HG02642 (cell line): ENCODE results near the gene ANTXRL.
"Not testable (repeated sequence)": the region's sequence is repeated elsewhere in the genome, so short reads cannot be mapped to it uniquely, and the experiment has no call there.

Experiments used
- ATAC-seq: cut with Tn5 transposase; IDR thresholded peaks from one replicate; pipeline ENCODE4 v1.9.1; 2021; ENCODE audit warnings: mild to moderate bottlenecking; ENCODE audit not compliant: unreplicated experiment, poor library complexity

The ANTXRL gene

DNA sequence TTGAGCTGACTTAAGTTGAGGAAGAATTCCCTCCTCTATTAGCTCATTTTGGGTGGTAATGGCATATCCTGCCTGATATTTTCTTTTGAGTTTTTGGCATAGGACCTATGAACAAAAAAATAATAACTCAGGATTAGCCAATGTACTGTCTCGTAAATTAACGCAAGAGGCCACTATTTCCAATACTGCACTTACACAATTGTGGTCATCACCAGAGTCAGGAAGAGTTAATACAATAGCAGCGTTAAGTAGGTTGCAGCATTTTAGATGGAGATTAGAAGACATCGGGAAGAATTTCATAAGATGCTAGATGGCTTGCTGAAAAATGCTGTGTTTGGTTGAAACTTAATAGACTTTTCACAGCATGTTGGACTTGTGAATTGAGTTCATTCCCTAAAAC is 36.4 kb downstream of the ANTXRL start:
- ATAC-seq, result no peak

DNA sequence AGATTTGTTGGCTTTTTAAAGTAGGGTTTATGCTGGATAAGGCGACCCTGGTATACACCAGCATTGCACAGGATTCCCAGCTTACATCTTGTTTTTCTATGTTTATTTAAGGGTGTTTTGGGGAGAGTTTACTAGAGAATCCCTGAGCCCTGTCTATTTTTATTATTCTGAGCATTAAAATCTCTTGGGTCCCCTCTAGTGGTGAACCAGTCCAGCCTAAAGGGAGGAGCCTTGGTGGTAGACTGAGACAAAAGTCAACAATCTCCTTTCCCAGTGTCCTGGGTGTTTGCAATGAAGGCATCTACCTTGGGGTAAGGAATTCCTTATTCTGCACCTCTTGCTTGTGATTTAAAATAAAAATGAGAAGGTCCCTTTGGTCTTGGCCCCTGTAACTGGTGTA is 38.2 kb downstream of the ANTXRL start:
- ATAC-seq, result no peak

DNA sequence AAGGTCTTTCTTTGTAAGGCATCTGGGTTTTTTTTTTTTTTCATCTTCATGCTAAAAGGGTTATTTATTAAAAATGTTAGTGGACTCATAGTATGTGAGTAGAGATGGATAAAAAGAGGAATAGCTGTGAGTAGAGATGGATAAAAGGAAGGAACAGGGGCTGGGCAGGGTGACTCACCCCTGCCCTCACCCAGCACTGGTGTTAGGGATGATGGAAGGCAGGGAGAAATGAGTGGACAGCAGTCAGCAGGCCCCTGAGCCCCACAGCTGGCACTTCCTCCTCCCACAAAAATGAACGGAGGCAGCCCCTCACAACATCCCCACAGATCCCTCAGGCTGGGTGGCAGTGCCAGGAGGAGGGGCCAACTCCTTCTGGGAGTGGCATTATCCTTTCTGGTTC is 39.3 kb downstream of the ANTXRL start:
- no peak for ATAC-seq

DNA sequence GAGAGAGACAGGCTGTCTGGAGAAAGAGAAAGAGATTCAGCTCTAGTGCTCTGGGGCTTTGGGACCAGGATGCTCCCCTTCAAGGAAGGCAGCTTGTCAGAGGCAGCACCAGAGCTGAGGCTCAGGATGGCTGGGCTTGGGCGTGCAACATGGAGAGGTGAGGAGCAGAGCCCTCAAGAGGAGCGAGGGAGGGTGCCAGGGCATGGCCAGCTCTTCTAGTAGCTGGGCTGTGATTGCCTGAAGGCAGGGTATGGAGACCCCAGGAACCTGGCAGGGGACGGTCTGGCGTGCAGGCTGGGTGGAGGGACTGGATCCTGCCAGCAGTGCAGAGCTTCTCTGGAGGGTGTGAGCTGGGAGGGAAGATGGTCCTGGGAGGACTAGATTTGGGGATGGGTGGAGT is 40.2 kb downstream of the ANTXRL start:
- ATAC-seq, result no peak

DNA sequence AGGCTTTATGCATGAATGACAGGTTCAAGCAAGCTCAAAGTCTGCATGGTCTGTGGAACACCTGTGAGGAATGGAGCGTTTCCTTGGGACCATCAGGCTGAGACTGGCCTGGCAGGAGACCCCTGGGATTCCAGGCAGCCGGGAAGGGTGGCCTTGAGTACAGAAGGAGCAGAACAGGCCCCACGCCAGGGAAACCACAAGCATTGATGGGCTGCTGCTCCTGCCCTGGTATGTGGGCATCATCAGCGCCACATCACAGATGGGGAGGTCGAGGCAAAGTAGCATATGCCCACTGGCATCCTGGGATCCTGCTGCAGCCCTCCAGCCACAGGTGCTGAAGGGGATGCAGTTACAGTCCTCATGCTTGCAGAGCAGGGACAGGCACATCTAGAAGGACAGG is 40.9 kb downstream of the ANTXRL start:
- no peak for ATAC-seq

DNA sequence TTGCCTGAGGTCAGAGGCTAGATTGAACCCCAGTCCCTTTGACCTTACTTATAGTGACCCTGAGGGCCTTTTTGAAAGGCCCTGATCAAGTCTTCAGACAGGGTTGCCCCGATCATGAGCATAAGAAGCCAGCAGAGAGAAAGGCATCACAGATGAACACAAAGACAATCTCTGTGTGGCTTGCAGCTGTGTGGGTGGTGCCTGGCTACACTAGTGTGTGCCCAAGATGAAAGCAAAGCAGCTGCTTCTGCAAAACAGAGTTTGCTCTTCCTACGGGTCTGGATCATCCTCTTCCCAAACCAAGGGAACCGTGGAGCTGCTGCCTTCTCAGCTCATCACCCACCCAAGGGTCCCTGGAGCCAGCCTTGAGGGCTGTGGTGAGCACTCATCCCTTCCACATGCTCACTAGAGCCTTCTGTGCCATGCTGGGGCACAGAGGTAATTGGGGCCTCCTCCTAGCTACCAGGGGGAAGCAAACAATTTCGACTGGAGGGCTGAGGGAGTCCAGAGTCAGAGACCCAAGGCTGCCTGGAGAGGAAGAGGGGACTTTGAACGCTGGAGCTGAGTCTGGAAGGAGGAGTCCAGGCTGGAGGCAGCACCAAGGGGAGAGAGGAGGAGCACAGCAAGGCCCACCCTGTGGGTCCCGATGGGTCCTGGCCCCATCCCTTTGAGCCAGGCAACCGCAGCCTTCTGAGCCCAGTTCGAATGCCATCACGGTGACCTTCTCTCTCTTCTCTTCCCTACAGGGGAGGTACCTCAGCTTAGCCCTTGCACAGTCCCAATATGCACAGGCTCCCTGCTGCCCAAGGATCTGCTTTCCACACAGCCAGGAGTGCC is 42.3 kb downstream of the ANTXRL start:
- ATAC-seq, result no peak

DNA sequence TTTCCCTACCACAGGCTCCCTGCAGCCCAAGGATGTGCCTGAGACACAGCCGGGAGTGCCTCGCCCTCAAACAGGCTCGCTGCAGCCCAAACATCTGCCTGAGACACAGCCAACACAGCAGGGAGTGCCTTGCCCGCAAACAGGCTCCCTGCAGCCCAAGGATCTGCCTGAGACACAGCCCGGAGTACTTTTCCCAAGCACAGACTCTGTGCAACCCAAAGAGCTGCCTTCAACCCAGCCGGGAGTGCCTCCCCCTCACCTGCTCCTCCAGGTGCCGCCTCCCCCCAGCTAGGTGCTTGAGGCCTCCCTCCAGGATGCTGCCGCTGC is 42.9 kb downstream of the ANTXRL start:
- ATAC-seq, result no peak

DNA sequence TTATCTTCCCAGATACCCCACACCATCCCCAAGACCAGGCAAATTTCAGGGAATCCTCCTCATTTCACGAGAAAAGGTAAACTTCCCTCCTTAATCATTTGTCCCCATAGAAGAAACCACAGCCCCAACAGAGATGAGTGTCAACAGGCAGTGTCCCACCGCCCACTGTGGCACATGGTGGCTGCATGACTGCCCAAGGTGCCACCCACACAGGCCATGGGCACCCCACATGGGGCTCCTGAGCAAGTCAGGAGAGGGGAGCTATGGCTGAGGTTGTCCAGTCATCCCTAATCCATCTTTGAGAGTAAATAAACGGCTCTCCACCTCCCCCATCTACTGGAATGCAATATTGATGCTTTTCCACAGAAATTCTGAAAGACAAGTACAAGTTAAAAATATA is 44.1 kb downstream of the ANTXRL start:
- ATAC-seq, result no peak

DNA sequence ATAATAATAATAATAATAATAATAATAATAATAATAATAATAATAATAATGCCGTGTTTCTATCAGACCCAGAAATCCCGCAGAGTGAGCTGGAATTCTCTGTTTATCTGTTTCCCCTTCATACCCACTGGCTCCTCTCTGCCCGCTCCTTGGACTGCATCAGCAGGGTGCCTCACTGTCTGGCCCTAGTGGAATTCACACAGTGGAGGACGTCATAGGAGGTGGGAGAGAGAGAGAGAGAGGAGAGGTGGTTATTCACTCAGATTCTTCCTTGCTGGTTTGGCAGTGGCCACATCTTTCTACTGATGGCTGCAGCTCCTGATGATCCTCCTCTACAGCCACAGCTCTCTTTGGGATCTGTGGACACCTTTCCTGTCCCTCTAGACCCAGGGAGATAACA is 78.7 kb downstream of the ANTXRL start:
- not testable (repeated sequence) for ATAC-seq

DNA sequence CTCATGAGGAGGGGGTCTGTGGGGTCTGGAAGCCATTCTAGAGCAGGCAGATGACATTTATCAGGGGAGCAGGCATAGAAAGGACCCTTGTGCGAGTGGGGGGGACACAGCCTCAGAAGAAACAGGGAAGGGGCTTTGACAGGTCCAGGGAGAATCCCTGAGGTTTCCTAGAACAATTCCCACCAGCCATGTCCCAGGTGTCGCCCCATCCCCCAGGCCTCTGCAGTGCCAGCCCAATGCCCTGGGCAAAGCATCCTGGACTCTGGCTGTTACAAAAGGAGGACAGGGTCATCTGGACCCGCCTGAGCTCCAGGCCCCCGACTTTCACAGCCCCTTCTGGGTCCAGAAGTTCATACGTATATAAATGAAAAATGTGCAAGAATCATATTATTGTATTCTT is 80.4 kb downstream of the ANTXRL start:
- not testable (repeated sequence) for ATAC-seq

DNA sequence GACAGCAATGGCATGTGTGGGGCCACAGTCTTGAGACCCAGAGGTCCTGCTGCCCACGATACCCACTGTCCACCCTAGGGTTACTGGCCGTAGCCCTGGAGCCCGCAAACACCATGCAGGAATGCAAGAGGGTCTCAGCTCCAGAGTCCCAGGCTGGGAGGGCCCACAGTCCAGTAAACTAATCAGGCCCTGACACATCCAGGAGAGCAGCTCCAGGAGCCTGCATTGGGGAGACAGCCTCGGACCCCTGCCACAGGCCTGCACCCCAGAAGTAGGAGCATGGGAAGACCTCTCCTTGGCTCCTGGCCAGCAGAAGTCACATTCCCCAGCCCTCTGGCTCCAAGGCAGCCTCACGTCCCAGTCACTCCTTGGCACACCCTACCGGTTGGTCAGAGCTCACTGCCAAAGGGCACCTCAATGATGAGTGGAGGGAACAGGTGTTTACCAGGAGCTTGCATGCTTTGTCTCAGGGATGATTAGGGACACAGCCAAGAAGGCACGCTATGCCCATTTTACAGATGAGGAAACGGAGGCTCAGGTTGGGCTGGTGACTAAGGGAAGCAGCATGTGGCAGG is 81.0 kb downstream of the ANTXRL start:
- ATAC-seq, result not testable (repeated sequence)

DNA sequence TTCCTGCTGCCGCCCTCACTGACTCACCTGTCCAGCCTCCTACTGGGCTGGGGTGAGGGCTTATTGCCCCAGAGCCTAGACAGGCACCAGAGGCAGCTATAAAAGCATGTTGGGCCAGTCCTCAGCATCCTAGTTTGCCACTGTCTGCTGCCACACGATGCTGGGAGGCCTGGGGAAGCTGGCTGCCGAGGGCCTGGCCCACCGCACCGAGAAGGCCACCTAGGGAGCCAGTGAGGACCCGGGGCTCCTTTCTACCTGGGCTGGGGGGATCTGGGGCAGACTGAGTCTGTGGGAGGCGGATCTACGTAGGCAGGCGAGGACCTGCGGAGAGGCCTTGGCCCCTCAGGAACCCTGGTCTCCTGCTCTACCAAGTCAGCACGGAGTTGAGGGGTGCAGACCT is 82.2 kb downstream of the ANTXRL start:
- ATAC-seq, result not testable (repeated sequence)

DNA sequence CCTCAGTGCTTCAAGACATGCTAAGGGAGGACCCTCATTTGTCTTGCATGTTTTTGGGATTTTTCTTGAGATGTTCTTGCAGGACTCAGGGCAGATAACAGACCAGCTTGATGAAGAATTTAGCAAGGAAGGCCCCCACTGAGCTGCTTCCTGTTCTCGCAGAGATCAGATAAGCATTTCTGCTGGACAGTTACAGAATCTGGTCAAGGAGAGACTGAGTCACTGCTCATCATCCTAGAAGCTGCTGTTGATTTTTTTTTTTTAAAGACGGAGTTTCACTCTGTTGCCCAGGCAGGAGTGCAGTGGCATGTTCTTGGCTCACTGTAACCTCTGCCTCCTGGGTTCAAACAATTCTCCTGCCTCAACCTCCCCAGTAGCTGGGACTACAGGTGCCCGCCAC is 87.6 kb downstream of the ANTXRL start:
- not testable (repeated sequence) for ATAC-seq

DNA sequence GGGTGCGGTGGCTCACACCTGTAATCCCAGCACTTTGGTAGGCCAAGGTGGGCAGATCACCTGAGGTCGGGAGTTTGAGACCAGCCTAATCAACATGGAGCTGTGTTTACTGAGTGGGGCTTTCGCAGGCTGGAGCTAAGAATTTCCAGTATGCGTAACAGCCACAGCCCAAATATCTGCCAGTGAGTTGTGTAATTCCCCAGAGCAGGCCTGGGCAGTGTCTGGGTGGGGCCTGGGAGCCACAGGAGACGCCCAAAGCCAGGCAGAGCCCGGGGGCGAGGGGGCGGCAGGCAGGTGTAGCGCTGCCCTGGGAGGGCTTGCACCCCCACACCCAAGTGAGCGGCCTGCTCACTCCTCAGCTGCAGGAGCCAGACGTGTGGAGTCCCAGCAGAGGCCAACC is 88.6 kb downstream of the ANTXRL start, which contains the start of gene ANXA8L1:
Gene ANXA8L1, plus strand, starts transcription at position 371 of the 400 bp plus-strand sequence. CDS start 76 bp downstream, outside the sequence.
- not testable (repeated sequence) for ATAC-seq

DNA sequence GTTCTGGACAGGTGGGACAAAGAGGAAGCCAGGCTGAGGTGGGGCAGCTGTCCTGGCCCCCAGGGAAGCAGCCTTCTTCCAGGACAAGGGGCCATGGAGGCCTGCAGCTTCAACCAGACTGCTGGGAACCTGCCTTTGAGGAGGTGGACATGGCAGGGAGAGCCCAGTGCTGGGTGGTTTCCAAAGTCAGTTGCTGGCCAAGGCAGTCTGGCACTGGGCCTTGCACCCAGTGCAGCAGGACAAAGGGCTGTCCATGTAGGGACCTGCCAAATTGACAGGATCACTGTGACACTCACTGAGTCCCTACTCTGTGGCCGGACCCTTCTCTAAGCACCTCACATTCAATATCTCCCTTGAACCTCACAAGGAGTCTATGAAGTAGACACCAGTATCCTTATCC is 90.2 kb downstream of the ANTXRL start:
- not testable (repeated sequence) for ATAC-seq

DNA sequence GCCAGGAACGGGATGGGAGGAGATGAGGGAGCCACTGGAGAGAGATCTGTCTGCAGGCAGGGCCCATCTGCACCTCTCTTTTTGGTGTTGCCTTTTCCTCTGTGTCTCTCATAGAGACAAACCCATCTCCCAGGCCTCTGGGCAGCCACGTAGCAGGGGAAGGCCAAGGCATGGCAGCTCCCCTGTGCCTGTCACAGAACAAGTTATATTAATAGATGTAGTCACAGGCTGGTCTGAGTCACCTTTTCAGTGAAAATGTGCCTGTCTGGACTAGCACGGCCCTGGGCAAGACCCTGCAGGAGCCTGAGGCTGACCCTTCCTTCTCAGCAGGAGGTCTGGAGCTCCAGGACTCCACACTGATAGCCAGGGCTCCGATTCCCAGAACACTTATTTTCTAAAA is 90.9 kb downstream of the ANTXRL start:
- ATAC-seq, result not testable (repeated sequence)

DNA sequence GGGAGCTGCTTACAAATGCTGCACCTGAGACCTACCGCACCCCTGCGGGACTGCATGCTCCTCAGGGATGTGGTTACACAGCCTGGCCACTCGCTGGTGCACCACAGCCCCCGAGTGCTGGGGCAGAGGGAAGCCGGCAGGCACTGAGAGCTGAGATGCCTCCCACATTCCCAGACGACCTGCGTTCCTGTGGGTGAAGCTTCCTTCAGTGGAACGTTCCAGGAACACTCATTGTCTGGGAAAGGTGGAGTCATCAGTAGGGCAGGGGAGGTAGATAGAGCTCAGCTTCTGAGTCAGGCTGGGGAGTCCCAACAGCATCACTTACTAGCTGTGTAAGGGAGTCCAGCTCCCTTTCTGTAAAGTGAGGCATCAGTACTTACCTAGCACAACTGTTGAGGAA is 91.3 kb downstream of the ANTXRL start:
- ATAC-seq, result not testable (repeated sequence)

DNA sequence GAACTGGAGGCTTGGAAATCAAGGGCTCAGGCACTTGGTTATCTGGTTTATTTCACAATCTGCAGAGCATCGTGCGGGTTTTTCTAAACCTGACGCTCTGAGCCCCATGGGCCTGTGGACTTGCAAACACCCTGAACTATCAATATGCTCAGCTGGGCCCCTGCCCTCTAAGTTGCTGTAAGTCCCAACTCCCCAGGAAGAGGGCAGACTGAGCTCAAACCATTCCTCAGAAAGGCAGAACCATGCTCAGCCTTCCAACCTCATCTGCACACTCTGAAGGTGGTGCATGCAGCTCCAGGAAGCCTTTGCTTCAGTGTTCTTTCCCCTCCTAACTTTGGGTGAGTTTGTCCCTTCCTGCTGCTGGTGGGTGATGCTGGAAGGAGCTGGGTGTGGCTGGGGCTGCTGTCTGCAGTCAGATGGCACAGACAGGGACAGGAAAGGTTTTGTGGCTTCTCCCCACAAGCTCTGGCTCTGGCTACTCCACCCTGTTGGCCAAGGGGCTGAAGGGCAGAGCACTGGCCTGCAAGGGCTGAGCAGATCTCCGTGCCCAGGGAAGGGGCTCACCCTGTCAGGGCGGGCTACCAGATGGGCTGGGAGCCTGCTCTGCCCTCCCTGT is 92.5 kb downstream of the ANTXRL start:
- not testable (repeated sequence) for ATAC-seq
